ENCODE results near the gene ABHD6.

- TF ChIP-seq EZH2 (IDR thresholded peaks at IDR 0.05; ENCODE audit: insufficient read depth, low read length) (no peak), CTCF (IDR thresholded peaks at IDR 0.05; ENCODE audit: insufficient read depth, low read depth, low read length) (no peak)
These were observed 29.6 kb upstream of the ABHD6 start for GRCh38 chr3:58207954-58208353.
